NT2/D1 (cell line): ENCODE measurements around the gene ACSL1.

Experiments used
- SUZ12 ChIP-seq: IDR thresholded peaks from 2 replicates; pipeline ENCODE4 v1.6.1; 2011; ENCODE audit not compliant: insufficient read length, insufficient read depth; ENCODE audit errors: extremely low read depth
- YY1 ChIP-seq: IDR thresholded peaks from 2 replicates; pipeline ENCODE4 v1.6.1; 2011; ENCODE audit not compliant: insufficient read length, insufficient read depth
- ZNF274 ChIP-seq: IDR thresholded peaks from 2 replicates; pipeline ENCODE4 v1.6.1; 2011; ENCODE audit warnings: mild to moderate bottlenecking, low read depth, low read length

DNA sequence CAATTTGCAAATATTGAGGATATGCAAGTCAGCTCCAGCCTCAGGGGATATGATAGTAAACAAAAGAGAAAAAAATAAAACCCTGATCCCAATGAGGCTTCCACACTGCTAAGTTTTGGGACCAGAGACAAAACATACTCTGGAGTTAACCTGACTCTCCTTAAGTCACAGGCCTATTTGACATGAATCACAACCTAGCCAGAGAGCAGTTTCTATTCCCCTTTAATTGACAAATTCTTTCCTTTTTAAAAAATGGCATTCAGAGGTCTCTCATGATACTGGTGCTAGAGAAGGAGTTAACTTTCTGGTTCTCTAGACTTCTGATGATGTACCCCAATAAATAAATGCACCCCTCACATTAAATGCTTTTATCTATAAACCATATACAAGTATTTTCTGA lies 8.8 kb downstream of the ACSL1 start:
- no peak for TF ChIP-seq YY1
- TF ChIP-seq SUZ12, result no peak
- TF ChIP-seq ZNF274, result no peak
